ENCODE data around the gene COL16A1.

- TF ChIP-seq CTCF (IDR thresholded peaks at IDR 0.05), result no peak
- TF ChIP-seq POLR2A (IDR thresholded peaks at IDR 0.05), result no peak
Observed at GRCh38 chr1:31627301-31627929, 76.4 kb downstream of the COL16A1 start.

Data from lower leg skin (tissue), 3 donors.